HCT116 (cell line): ENCODE results near the gene DHCR7.
"Not testable (repeated sequence)": the region's sequence is repeated elsewhere in the genome, so short reads cannot be mapped to it uniquely, and the experiment has no call there.

Experiments
- EZH2 ChIP-seq: fragments of 200-600 bp; sonication (generic); IDR thresholded peaks from 2 replicates; pipeline ENCODE4 v1.6.1; 2017; ENCODE audit warnings: antibody characterized with exemption, mixed run types
- POLR2A ChIP-seq: IDR thresholded peaks from 2 replicates; pipeline ENCODE4 v1.7.0; 2011; ENCODE audit warnings: borderline replicate concordance; ENCODE audit not compliant: insufficient read depth, insufficient read length; ENCODE audit errors: extremely low read depth
- POLR2AphosphoS5 ChIP-seq: IDR thresholded peaks from 2 replicates; pipeline ENCODE4 v1.6.1; 2011; ENCODE audit warnings: mild to moderate bottlenecking, low read depth, low read length, moderate library complexity
- SP1 ChIP-seq: IDR thresholded peaks from 2 replicates; pipeline ENCODE4 v1.6.1; 2012; ENCODE audit warnings: low read depth
- TF ChIP-seq, protein P1 (sequence below): IDR thresholded peaks from 2 replicates; pipeline ENCODE4 v1.6.1; 2012
- TF ChIP-seq, protein P2 (sequence below), 3 experiments: fragments of 200-600 bp in 1 of 3; sonication (generic) in 1 of 3; IDR thresholded peaks in 2 of 3; conservative IDR thresholded peaks in 1 of 3; 2 replicates each; pipeline ENCODE4 v1.5.1; 2012 to 2017; ENCODE audit warnings: low read depth in 2 of 3, low read length in 2 of 3, antibody characterized with exemption in 1 of 3, borderline replicate concordance in 1 of 3, control low read depth in 1 of 3, mild to moderate bottlenecking in 1 of 3, mixed read lengths in 1 of 3, mixed run types in 1 of 3, moderate library complexity in 1 of 3; ENCODE audit not compliant: insufficient read depth in 1 of 3

DNA sequence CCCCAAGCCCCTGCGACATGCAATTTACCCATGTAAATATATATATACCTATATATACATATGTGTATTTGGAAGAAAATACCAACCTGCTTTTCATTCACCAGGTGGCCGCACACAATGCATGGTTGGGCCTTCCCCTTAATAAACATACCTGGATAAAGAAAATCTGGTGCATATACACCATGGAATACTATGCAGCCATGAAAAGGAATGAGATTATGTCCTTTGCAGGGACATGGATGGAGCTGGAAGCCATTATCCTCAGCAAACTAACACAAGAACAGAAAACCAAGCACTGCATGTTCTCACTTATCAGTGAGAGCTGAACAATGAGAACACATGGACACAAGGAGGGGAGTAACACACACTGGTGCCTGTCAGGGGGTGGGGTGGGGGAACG, 25.9 kb downstream of the DHCR7 start:
- TF ChIP-seq, protein P1, sequence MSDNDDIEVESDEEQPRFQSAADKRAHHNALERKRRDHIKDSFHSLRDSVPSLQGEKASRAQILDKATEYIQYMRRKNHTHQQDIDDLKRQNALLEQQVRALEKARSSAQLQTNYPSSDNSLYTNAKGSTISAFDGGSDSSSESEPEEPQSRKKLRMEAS = not testable (repeated sequence)
- TF ChIP-seq, protein P2, sequence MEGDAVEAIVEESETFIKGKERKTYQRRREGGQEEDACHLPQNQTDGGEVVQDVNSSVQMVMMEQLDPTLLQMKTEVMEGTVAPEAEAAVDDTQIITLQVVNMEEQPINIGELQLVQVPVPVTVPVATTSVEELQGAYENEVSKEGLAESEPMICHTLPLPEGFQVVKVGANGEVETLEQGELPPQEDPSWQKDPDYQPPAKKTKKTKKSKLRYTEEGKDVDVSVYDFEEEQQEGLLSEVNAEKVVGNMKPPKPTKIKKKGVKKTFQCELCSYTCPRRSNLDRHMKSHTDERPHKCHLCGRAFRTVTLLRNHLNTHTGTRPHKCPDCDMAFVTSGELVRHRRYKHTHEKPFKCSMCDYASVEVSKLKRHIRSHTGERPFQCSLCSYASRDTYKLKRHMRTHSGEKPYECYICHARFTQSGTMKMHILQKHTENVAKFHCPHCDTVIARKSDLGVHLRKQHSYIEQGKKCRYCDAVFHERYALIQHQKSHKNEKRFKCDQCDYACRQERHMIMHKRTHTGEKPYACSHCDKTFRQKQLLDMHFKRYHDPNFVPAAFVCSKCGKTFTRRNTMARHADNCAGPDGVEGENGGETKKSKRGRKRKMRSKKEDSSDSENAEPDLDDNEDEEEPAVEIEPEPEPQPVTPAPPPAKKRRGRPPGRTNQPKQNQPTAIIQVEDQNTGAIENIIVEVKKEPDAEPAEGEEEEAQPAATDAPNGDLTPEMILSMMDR (IDR thresholded peaks at IDR 0.05 in 2 of 3, conservative IDR thresholded peaks at IDR 0.05 in 1 of 3; ENCODE audit: borderline replicate concordance in 1 of 3, insufficient read depth in 1 of 3, low read depth in 2 of 3, low read length in 2 of 3) = not testable (repeated sequence)
- not testable (repeated sequence) for TF ChIP-seq POLR2A, EZH2, SP1, POLR2AphosphoS5
